Measurements from ENCODE around the gene IL1F10.

Gene IL1F10

DNA sequence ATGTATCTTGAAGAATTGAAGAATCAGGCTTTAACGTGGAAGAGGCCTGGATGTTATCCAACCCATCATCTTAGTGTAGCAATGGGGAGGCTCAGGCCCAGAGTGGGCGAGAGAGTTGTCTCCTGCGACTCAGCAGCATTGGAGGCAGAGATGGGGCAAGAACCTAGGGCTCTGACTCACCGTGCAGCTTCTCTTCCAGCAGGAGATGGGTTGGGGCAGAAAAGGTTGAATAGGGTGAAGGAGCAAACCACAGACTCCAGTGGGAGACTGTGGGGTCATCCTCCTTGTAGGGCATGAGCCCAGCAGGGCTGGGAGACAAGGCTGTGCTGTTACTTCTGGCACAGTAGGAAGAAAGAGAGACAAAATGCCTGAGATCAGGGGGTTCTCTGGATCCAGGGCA is 7.4 kb upstream of the IL1F10 start:
- no peak for DNase-seq

DNA sequence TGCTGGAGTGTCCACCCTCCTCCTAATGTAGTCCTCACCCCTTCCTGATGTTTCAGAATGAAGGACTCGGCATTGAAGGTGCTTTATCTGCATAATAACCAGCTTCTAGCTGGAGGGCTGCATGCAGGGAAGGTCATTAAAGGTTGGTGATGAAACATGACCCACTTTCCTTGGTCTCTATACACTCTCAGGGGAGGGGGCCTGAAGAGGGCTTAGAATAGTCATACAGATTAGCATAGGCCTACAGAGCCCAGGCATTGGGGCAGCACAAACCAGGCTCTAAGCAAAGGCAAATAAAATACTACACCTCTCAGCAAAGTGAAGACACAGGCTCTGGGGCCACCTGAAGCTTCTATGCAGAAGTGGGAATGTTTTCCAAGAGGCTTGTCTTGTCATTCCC is 7.0 kb upstream of the IL1F10 start:
- DNase-seq, result no peak

DNA sequence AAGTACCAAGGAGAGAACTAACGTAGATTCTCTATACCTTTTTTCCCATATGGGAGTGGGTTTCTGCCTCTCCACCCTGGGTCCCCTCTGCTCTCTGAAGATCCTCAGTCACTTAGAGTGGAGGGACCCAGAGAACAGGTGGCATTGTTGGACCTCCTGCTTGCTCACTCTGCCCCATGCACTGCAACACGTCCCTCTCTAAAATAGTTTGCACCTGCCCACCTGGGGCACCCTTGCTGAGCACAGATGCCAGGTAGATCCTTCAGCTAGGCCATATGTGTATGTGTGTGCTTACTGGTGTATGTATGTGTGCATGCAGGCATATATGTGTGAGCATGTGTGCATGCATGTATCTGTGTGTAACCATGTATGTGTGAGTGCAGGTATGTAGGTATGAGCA is 6.5 kb upstream of the IL1F10 start:
- no peak for DNase-seq

DNA sequence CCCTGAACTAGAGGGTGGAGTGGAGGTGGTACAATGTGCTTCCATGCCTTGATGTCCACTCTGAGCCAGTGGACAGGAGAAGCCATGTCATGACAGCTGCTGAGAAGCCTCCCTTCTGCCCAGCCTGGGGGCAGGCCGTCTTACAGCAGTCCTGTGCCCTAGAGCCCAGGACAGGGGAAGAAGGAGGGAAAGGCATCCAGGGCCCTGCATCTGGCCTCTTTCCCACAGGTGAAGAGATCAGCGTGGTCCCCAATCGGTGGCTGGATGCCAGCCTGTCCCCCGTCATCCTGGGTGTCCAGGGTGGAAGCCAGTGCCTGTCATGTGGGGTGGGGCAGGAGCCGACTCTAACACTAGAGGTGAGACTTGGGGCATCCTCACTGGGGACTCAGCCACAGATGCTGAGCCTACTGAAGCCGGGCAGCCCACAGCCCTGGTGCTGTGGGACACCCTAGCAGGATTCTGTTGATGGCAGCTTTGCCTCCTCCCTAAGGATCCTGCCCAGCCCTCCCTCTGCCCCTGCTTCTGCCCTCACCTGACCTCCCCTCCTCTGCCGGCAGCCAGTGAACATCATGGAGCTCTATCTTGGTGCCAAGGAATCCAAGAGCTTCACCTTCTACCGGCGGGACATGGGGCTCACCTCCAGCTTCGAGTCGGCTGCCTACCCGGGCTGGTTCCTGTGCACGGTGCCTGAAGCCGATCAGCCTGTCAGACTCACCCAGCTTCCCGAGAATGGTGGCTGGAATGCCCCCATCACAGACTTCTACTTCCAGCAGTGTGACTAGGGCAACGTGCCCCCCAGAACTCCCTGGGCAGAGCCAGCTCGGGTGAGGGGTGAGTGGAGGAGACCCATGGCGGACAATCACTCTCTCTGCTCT is 5.6 kb upstream of the IL1F10 start:
- no peak for DNase-seq

DNA sequence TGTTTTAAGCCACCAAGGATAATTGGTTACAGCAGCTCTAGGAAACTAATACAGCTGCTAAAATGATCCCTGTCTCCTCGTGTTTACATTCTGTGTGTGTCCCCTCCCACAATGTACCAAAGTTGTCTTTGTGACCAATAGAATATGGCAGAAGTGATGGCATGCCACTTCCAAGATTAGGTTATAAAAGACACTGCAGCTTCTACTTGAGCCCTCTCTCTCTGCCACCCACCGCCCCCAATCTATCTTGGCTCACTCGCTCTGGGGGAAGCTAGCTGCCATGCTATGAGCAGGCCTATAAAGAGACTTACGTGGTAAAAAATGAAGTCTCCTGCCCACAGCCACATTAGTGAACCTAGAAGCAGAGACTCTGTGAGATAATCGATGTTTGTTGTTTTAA is 3.5 kb upstream of the IL1F10 start:
- no peak for DNase-seq

DNA sequence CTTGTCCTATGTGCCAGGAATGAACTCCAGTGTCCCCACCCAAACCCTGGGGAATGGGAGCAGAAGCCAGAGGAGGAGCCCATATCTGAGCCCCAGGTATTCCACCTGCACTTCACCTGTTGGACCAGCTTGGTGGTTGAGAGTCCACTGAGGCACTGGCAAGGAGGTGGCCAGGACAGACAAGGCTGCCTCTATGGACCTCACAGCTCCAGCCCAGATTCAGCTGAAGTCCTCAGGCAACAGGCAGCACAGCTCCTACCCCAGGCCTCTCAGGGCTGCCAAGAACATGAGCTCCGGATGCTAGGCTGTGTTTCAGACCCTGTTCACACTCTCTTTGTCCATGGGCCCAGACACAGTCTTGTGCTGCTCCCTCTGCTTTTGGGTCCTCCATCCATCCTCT is 2.9 kb upstream of the IL1F10 start:
- DNase-seq, result no peak

DNA sequence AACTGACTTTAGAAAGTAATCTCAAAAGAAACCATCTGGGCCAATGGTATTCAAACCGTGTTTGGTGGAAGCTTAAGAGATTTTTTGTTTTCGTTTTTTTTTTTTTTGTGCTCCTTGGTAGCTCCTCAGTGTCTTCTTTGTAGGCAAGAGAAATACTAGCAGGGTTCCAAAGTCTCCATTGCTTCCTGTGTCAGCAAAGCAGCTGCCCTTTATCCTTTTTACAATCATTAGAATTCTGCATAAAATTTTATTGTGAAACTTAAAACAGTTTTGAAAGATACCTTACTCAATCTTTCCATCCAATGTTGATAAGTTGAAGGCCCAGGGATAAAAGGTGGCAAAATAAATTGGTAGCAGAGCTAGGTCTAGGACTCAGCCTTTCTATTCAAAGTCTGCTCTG is 479 bp downstream of the IL1F10 start:
- DNase-seq, result no peak

DNA sequence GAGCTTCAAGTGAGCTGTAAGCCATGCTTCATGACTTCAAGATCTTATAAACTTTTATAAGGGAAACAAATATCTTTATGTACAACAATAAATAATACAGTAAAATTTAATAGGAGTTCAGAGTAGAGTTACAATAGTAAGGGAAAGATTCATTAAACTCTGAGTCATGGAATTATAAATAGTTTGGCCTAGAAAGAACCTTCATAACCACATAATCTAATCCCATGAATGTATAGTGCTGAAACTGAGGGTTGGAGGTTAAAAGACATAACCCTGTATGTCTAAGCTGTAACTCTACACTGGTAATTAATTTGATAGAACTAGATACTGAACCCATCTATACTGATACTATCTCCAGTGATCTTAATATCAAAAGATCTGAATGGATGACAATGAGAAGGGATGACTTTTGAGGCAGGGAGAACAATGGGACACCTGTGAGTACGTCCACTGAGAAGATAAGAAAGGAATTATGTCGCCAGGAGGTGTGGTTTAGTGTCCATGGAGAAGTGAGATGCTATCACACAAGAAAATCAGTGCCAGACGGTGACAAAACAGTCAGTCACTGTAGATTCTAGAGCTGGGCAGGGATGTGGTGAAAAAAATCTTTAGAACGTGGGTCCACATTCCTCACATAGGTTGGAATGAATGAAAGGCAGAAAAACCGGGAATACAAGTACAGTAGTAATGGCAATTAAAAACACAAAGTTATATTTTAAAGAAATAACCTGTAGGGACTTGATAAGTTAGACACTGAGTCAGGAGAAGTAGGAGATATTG is 1.1 kb downstream of the IL1F10 start:
- no peak for DNase-seq

DNA sequence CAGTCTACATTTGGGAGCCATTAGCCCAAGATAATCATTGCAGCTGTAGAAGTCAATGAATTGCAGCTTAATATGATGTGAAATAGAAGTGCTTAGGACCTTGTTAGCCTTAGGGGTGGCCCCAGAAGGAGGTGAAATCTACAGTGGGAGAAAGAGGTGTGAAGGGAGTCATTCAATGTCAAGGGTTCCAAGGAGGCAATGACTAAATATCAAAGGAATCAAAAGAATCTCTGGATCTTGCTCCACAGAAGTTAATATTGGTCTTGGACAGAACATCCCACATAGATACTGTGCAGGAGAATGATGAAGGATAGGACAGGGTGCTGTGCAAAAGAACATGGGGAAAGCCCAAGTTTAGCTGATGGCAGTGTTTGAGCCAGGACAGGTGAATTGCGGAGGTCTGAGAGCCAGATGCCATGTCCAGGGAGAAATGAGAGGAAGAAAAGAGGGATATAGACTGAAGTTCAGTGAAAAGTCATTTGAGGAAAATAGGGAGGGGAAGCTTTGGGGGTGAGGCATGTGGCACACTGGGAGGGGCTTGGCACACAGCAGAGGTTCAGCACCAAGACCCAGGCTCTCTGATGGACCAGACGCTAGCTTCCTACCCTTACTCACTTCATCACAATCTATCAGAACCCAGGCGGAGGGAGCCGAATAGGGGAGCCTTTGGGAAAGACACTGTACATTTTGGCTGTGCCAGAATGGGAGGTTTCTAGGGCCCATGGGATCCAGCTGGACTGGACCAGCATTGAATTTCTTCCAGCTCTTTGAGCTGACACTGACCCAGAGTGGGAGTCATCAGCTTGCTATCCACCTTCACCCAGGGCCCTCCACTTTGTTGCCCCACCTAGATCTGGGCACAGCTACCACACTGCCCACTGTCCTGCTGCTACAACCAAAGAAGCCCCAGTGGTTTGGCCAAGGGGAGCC is 2.2 kb downstream of the IL1F10 start:
- DNase-seq, result no peak

DNA sequence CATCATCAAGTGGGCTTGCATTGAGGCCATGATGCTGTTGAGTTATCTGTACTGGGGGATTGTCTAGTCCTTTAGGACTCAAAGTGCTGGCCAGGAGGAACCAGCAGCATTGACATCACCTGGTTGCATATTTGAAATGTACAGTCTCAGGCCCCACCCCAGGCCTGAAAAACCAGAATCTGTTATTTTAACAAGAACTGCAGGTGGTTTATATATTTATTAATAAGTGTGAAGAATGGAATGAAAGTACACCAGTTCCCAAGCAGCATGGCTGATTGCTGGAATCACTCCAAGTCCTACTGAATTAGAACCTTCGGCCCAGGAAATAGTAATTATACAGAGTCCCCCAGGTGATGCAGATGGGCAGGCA is 2.8 kb downstream of the IL1F10 start:
- no peak for DNase-seq

DNA sequence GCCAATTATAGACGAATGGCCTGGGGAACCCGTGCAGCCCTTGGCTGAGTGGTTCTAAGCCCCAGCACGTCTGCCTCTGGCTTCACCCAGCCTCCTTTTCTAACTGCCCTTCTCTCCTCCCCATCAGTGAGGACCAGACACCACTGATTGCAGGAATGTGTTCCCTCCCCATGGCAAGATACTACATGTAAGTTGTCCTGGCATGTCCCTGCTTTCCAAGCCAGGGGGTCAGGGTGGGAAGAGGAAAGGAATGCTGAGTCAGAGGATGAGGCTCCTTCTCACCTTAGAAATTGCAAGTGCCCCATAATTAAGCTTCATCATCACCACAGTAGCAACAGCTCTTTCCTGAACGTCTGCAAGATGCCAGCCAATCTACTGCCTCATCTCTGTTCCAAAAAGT is 4.8 kb downstream of the IL1F10 start:
- DNase-seq, result no peak

DNA sequence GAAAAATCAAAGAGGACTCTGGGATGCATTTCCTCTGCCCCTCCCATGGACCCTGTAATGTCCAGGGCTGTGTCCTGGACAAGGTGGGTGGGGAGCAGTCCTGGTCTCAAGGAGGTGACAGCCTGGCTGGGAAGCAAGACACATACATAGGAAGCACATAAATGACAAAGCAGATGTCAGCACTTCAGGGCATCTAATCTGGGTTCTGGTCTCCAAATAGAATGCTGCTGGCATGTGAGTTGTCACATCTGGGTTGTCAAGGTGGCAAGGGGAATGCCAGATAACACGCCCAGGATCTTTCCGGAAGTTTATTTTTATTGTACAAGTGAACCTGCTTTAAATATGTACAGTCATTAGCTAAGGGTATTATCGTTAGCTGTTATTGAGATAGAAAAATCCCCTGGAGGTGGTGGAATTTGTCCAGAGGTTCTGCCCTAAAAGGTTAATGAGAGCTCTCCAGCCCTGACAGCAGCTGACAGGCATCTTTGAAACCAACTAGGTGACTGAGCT is 5.6 kb downstream of the IL1F10 start:
- no peak for DNase-seq

DNA sequence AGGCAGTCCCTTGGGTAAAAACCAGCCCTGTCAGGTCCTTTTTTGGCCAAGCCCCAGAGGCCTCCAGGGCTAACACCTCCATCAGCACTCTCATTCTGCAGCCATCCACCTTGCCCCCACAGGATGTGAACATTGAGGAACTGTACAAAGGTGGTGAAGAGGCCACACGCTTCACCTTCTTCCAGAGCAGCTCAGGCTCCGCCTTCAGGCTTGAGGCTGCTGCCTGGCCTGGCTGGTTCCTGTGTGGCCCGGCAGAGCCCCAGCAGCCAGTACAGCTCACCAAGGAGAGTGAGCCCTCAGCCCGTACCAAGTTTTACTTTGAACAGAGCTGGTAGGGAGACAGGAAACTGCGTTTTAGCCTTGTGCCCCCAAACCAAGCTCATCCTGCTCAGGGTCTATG is 7.3 kb downstream of the IL1F10 start:
- DNase-seq, result no peak

DNA sequence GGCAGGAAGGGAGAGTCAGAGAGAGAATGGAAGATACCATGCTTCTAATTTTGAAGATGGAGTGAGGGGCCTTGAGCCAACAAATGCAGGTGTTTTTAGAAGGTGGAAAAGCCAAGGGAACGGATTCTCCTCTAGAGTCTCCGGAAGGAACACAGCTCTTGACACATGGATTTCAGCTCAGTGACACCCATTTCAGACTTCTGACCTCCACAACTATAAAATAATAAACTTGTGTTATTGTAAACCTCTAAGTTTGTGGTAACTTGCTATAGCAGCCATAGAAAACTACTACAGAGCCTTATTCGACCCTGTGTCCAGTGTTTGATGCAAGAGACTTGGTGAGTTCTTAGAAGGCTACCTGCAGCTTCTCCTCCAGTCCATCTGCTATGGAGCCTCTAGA is 7.8 kb downstream of the IL1F10 start:
- DNase-seq, result no peak

DNA sequence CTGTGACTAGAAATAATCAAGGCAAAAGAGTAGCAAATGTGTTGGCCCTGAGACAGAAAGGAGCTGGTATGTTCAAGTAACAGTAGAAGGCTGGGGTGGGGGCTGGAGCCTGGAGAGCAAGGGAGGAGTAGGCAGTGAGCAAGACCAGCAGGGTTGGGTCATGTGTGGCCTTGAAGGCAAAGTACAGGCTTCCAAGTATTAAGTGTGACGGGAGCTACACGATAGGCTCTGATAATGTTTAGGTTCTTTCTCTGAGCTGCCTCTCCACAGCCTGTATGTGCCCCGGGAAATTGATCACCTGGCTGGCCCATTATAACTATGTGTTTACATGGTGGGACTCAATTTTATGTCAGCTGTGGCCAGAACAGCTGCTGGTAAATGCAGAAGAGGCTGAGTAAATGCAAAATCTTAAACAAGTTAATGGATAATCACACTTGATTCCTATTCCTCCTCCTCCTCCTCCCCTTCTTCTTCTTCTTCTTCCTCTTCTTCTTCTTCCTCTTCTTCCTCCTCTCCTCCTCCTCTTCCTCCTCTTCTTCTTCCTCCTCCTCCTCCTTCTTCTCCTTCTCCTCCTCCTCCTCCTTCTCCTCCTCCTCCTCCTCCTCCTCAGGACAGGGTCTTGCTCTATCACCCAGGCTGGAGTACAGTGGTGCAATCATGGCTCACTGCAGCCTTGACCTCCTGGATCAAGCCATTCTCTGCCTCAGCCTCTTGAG is 9.3 kb downstream of the IL1F10 start:
- no peak for DNase-seq

DNA sequence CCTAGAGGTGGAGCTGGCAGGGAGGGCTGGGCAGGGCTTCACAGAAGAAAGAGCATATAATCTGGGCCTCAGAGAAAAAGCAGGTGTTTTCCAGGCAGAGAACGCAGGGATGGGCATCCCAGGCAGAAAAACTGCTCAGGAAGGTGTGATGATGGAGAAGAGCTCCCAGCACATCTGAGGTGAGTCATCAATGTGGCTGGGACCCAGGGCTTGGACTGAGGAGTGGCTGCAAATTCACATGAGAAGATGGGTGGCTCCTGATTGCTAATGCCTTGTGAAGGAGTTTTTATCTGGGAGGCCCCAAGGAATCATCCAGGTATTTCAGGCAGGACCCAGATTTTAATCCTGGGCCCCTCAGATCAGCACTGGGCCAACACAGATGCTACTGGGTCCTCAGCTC is 10.2 kb downstream of the IL1F10 start:
- no peak for DNase-seq

DNA sequence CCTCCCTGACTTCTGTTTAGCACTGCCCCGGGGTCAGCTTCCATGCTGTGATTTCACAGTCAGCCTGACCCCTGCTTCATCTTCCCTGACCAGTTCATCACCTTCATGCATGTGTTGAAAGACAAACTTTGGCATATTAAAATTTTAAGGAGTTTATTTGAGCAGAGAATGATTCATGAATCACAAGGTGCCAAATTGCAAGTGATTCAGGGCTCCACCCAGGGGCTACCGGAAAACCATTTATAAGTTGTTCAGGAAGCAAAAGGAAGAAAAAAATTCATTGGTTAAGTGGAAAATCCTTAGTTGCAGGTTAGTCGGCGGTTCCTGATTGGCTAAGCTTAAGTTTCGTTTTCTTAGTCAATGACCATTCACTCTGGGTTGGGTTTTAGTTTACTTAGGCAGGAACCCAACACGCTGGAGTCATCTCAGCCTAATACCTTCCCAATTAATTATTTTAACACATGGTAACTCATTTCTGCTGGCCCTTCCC is 10.6 kb downstream of the IL1F10 start:
- no peak for DNase-seq

DNA sequence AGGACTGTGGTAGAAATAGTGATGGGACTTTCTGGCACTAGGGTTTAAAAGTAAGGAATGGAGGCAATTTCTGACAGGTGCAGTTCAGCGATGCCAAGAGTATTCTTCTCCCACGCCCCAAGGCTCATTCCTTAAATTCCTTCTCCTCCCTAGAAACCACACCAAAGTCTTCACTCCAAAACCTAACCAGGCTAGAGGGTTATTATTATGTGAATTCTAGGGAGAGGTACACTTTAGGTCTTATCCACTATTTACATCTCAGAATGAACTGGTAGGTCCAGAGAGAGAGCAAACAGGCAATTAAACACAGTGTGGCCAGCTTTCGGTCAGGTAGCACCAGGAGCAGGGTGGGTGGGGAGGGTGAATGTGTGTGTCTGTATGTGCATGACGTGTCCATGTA is 11.4 kb downstream of the IL1F10 start:
- no peak for DNase-seq

DNA sequence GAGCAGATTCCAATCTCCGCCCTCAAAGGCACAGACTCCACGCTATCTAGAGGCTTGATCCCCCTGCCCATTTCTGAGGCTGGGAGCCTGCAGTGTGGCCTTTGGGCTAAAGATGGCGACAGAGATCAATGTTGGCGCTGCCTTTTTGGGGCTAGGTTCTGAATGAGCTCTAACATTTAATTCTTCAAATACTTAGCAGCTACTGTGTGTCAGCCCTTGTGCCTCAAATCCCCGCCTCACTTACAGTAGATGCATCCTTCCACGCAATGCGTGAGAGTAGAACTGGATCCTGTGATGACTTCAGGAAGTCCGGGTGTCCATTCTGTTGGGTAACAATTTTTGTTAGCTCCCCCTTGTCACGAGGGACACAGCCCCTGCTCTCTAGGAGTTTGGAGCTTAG is 12.4 kb downstream of the IL1F10 start:
- DNase-seq, result no peak

DNA sequence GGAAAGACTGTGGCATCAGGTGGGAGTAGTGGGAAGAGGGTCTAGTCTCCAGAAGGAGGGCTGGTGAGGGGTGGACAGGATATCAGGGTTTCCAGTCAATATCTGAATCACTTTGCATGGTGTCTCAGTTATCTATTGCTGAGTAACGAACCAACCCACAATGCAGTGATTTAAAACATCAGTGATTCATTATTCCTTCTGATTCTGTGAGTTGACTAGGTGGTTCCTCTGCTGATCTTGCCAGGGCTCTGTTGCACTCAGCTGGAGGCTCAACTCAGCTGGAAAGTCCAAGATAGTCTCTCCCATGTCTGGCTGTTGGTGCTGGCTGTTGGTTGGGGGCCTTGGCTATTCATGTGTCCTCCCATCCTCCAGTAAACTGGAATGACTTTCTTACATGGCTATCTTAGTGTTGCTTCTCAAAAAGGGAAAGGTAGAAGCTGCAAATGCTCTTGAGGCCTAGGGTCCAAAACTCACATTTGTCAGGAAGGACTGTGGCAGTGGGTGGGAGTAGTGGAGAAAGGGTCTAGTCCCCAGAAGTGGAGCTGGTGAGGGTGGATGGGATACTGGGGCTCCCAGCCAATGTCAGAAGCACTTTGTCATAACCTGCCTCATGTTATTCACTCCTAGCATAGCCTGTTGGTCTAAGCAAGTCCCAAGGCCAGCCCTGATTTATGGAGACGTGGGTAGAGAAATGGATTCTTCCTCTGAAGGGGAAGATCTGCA is 13.9 kb downstream of the IL1F10 start:
- no peak for DNase-seq

DNA sequence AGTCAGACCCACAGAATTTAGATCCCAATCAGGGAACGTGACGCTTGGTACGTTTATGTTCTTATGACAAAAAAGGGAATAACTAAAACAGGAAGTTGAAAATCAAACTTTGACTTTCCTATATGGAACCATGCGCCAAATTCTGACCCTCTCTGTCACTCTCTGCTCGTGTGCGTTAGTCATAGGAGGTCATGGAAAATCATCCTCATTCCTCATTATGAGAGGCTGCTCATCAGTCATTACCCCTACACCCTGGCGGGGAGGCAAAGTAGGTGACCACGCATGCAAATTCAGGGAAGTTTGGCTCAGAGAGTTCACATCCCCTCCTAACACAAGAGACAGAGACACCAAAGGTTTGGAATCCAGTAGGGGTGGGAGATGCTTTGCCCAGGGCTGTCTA is 15.5 kb downstream of the IL1F10 start:
- no peak for DNase-seq

All from cerebellar nuclear complex (tissue), 1 donor.